HEK293 (cell line): Measurements from ENCODE around the gene TEX50.

Source experiments
- CTCF ChIA-PET: fragments of 350-600 bp; formaldehyde crosslinking; extraction: SDS; loops from one replicate; lab custom pipeline; 2021; ENCODE audit warnings: antibody characterized with exemption; lab: Yijun Ruan, JAX
- POLR2A ChIA-PET: fragments of 300-600 bp; formaldehyde crosslinking; extraction: SDS; loops from one replicate; lab custom pipeline; 2020; ENCODE audit warnings: antibody characterized with exemption, inconsistent platforms; lab: Yijun Ruan, JAX
- H3K27ac ChIP-seq: fragments of 200-500 bp; sonication (Bioruptor generic); 2 replicates; pipeline ENCODE4 v1.5.1; 2014; ENCODE audit warnings: low read depth, low read length, control low read depth, inconsistent platforms; ENCODE audit errors: extremely low read depth
- H3K36me3 ChIP-seq, 2 experiments: fragments of 200-500 bp in 1 of 2; sonication (Bioruptor generic) in 1 of 2; 1 replicate in 1 of 2; 2 replicates in 1 of 2; pipeline ENCODE4 v1.5.1; 2014 to 2017; ENCODE audit warnings: inconsistent platforms in 2 of 2, low read length in 2 of 2; ENCODE audit not compliant: control insufficient read depth in 2 of 2, insufficient read depth in 1 of 2
- H3K4me1 ChIP-seq: fragments of 200-500 bp; sonication (Bioruptor generic); 2 replicates; pipeline ENCODE4 v1.5.1; 2014; ENCODE audit warnings: mild to moderate bottlenecking, low read length, inconsistent platforms; ENCODE audit not compliant: control insufficient read depth, insufficient read depth
- H3K4me3 ChIP-seq: 2 replicates; pipeline ENCODE4 v1.5.1; 2011; ENCODE audit warnings: low read depth, mild to moderate bottlenecking, control low read depth, low read length, moderate library complexity
- H3K9me3 ChIP-seq: fragments of 200-500 bp; sonication (Bioruptor generic); 2 replicates; pipeline ENCODE4 v1.5.1; 2014; ENCODE audit warnings: low read depth, low read length, inconsistent platforms; ENCODE audit not compliant: control insufficient read depth, insufficient read depth
- ELK4 ChIP-seq: IDR thresholded peaks from 2 replicates; pipeline ENCODE4 v1.6.1; 2011; ENCODE audit warnings: mild to moderate bottlenecking, low read depth, low read length, borderline replicate concordance
- GLIS1 ChIP-seq: fragments of 450-650 bp; formaldehyde crosslinking; IDR thresholded peaks from 2 replicates; pipeline ENCODE4 v1.5.1; 2016; ENCODE audit warnings: missing biosample characterization, missing genetic modification characterization
- GLIS2 ChIP-seq: fragments of 450-650 bp; formaldehyde crosslinking; IDR thresholded peaks from 2 replicates; pipeline ENCODE4 v1.5.1; 2016; ENCODE audit warnings: missing biosample characterization, missing genetic modification characterization
- HOXA7 ChIP-seq: sonication (generic); formaldehyde crosslinking; IDR thresholded peaks from 2 replicates; pipeline ENCODE4 v1.8.1; 2022; ENCODE audit warnings: missing genetic modification reagents, borderline replicate concordance
- MEIS1 ChIP-seq: sonication (generic); formaldehyde crosslinking; IDR thresholded peaks from 2 replicates; pipeline ENCODE4 v1.8.1; 2022; ENCODE audit warnings: missing genetic modification reagents, mild to moderate bottlenecking, borderline replicate concordance
- SETDB1 ChIP-seq: IDR thresholded peaks from one replicate; pipeline ENCODE4 v1.6.1; 2017; ENCODE audit warnings: mild to moderate bottlenecking, low read length, moderate library complexity, mixed read lengths; ENCODE audit not compliant: insufficient read length
- ZBTB21 ChIP-seq: fragments of 450-650 bp; formaldehyde crosslinking; IDR thresholded peaks from 2 replicates; pipeline ENCODE4 v1.5.1; 2017; ENCODE audit warnings: missing biosample characterization, missing genetic modification characterization
- ZFP41 ChIP-seq: fragments of 450-650 bp; formaldehyde crosslinking; IDR thresholded peaks from 2 replicates; pipeline ENCODE4 v1.5.1; 2016; ENCODE audit warnings: missing biosample characterization, missing genetic modification characterization, borderline replicate concordance
- ZNF114 ChIP-seq: fragments of 450-650 bp; formaldehyde crosslinking; IDR thresholded peaks from 2 replicates; pipeline ENCODE4 v1.5.0; 2017; ENCODE audit warnings: missing biosample characterization, missing genetic modification characterization
- ZNF146 ChIP-seq: fragments of 450-650 bp; formaldehyde crosslinking; IDR thresholded peaks from 2 replicates; pipeline ENCODE4 v1.5.1; 2016; ENCODE audit warnings: missing biosample characterization, missing genetic modification characterization
- ZNF157 ChIP-seq: fragments of 450-650 bp; formaldehyde crosslinking; IDR thresholded peaks from 2 replicates; pipeline ENCODE4 v1.5.1; 2016; ENCODE audit warnings: missing biosample characterization, missing genetic modification characterization
- ZNF19 ChIP-seq: fragments of 450-650 bp; formaldehyde crosslinking; IDR thresholded peaks from 2 replicates; pipeline ENCODE4; 2016; ENCODE audit warnings: missing biosample characterization, missing genetic modification characterization, low read depth
- ZNF221 ChIP-seq: fragments of 450-650 bp; formaldehyde crosslinking; IDR thresholded peaks from 2 replicates; pipeline ENCODE4 v1.5.1; 2017; ENCODE audit warnings: missing biosample characterization, missing genetic modification characterization, borderline replicate concordance
- ZNF311 ChIP-seq: fragments of 450-650 bp; formaldehyde crosslinking; IDR thresholded peaks from 2 replicates; pipeline ENCODE4 v1.5.1; 2017; ENCODE audit warnings: missing biosample characterization, missing genetic modification characterization, borderline replicate concordance
- ZNF433 ChIP-seq: fragments of 450-650 bp; formaldehyde crosslinking; IDR thresholded peaks from 2 replicates; pipeline ENCODE4 v1.5.1; 2016; ENCODE audit warnings: missing biosample characterization, missing genetic modification characterization, low read depth
- ZNF501 ChIP-seq: fragments of 450-650 bp; formaldehyde crosslinking; IDR thresholded peaks from 2 replicates; pipeline ENCODE4 v1.5.1; 2016; ENCODE audit warnings: missing biosample characterization, missing genetic modification characterization
- ZNF580 ChIP-seq: fragments of 450-650 bp; formaldehyde crosslinking; IDR thresholded peaks from 2 replicates; pipeline ENCODE4 v1.5.1; 2016; ENCODE audit warnings: missing biosample characterization, missing genetic modification characterization
- ZNF677 ChIP-seq: fragments of 450-650 bp; IDR thresholded peaks from 2 replicates; pipeline ENCODE4 v1.5.0; 2018; ENCODE audit warnings: missing biosample characterization, mild to moderate bottlenecking, missing genetic modification characterization, moderate library complexity
- ZNF707 ChIP-seq: fragments of 450-650 bp; formaldehyde crosslinking; IDR thresholded peaks from 2 replicates; pipeline ENCODE4 v1.5.1; 2016; ENCODE audit warnings: missing biosample characterization, missing genetic modification characterization
- ZNF768 ChIP-seq: fragments of 450-650 bp; formaldehyde crosslinking; IDR thresholded peaks from 2 replicates; pipeline ENCODE4 v1.5.1; 2018; ENCODE audit warnings: missing biosample characterization, mild to moderate bottlenecking, missing genetic modification characterization
- ZNF777 ChIP-seq: fragments of 450-650 bp; formaldehyde crosslinking; IDR thresholded peaks from 2 replicates; pipeline ENCODE4 v1.5.1; 2017; ENCODE audit warnings: missing biosample characterization, missing genetic modification characterization, borderline replicate concordance
- ZNF843 ChIP-seq: fragments of 450-650 bp; formaldehyde crosslinking; IDR thresholded peaks from 2 replicates; pipeline ENCODE4 v1.5.1; 2016; ENCODE audit warnings: missing biosample characterization, missing genetic modification characterization
- TF ChIP-seq, protein P1 (sequence below): fragments of 450-650 bp; formaldehyde crosslinking; IDR thresholded peaks from 2 replicates; pipeline ENCODE4 v1.5.1; 2016; ENCODE audit warnings: missing biosample characterization, missing genetic modification characterization
- TF ChIP-seq, protein P2 (sequence below): fragments of 450-650 bp; formaldehyde crosslinking; IDR thresholded peaks from 2 replicates; pipeline ENCODE4 v1.5.1; 2016; ENCODE audit warnings: missing biosample characterization, missing genetic modification characterization
- TF ChIP-seq, protein P3 (sequence below): fragments of 450-650 bp; formaldehyde crosslinking; IDR thresholded peaks from 2 replicates; pipeline ENCODE4 v1.5.1; 2016; ENCODE audit warnings: missing biosample characterization, missing genetic modification characterization, borderline replicate concordance

The TEX50 gene

GRCh38 chr1:173661271-173661670, 26.1 kb downstream of the TEX50 start:
- no peak for TF ChIP-seq ZNF843 (tag by site-specific recombination)
- no peak for TF ChIP-seq GLIS2 (tag by site-specific recombination)
- TF ChIP-seq, protein P1, sequence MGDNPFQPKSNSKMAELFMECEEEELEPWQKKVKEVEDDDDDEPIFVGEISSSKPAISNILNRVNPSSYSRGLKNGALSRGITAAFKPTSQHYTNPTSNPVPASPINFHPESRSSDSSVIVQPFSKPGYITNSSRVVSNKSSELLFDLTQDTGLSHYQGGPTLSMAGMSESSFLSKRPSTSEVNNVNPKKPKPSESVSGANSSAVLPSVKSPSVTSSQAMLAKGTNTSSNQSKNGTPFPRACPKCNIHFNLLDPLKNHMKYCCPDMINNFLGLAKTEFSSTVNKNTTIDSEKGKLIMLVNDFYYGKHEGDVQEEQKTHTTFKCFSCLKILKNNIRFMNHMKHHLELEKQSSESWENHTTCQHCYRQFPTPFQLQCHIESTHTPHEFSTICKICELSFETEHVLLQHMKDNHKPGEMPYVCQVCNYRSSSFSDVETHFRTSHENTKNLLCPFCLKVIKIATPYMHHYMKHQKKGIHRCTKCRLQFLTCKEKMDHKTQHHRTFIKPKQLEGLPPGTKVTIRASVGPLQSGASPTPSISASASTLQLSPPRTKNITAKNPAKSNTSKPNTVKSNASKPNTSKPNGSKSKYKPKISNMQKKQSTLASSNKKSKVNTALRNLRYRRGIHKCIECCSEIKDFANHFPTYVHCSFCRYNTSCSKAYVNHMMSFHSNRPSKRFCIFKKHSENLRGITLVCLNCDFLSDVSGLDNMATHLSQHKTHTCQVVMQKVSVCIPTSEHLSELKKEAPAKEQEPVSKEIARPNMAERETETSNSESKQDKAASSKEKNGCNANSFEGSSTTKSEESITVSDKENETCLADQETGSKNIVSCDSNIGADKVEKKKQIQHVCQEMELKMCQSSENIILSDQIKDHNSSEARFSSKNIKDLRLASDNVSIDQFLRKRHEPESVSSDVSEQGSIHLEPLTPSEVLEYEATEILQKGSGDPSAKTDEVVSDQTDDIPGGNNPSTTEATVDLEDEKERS: no peak
- no peak for TF ChIP-seq ZNF677 (tag by site-specific recombination)
- no peak for TF ChIP-seq ZNF114 (tag by site-specific recombination)
- TF ChIP-seq MEIS1 (CRISPR knock-in tag): no peak

DNA sequence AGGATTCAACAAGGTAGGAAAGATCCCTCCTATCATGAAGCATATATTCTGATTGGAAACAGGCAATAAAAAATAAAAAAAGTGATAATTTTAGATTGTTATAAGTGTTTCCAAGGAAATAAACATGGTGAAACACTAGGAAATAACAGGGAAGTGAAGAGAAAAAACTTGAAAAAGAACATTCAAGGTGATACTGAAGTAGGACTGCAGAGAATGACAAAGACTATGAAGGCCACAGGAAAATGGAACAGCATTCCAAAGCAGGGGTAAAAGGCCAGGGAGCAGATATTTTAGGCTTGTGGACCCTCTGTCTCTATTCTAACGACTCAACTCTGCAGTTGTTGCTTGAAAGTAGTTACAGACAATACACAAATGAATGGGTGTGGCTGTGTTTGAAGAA, 26.6 kb downstream of the TEX50 start:
- H3K4me3 ChIP-seq: no peak overlapping the region
- POLR2A ChIA-PET: no interaction called here
- H3K36me3 ChIP-seq: no peaks in the 10 kb centered on the region
- H3K4me1 ChIP-seq: no peaks in the 10 kb centered on the region
- CTCF ChIA-PET: no interaction called here
- no peaks in the 10 kb centered on the region for H3K9me3 ChIP-seq
- no peak overlapping the region for H3K27ac ChIP-seq
- TF ChIP-seq GLIS1 (tag by site-specific recombination) (no peak), ZFP41 (no peak), ZNF707 (tag by site-specific recombination) (no peak), ZNF580 (tag by site-specific recombination) (no peak), HOXA7 (no peak), ZNF311 (tag by site-specific recombination) (no peak), ZNF433 (tag by site-specific recombination) (no peak), ZNF501 (no peak), ZNF221 (tag by site-specific recombination) (no peak), ZNF19 (tag by site-specific recombination) (no peak), ELK4 (no peak), ZNF146 (no peak), ZNF157 (no peak), SETDB1 (no peak), ZNF768 (tag by site-specific recombination) (no peak), ZBTB21 (tag by site-specific recombination) (no peak), ZNF777 (no peak)
- TF ChIP-seq, protein P2, sequence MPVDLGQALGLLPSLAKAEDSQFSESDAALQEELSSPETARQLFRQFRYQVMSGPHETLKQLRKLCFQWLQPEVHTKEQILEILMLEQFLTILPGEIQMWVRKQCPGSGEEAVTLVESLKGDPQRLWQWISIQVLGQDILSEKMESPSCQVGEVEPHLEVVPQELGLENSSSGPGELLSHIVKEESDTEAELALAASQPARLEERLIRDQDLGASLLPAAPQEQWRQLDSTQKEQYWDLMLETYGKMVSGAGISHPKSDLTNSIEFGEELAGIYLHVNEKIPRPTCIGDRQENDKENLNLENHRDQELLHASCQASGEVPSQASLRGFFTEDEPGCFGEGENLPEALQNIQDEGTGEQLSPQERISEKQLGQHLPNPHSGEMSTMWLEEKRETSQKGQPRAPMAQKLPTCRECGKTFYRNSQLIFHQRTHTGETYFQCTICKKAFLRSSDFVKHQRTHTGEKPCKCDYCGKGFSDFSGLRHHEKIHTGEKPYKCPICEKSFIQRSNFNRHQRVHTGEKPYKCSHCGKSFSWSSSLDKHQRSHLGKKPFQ (tag by site-specific recombination): no peak
- TF ChIP-seq, protein P3, sequence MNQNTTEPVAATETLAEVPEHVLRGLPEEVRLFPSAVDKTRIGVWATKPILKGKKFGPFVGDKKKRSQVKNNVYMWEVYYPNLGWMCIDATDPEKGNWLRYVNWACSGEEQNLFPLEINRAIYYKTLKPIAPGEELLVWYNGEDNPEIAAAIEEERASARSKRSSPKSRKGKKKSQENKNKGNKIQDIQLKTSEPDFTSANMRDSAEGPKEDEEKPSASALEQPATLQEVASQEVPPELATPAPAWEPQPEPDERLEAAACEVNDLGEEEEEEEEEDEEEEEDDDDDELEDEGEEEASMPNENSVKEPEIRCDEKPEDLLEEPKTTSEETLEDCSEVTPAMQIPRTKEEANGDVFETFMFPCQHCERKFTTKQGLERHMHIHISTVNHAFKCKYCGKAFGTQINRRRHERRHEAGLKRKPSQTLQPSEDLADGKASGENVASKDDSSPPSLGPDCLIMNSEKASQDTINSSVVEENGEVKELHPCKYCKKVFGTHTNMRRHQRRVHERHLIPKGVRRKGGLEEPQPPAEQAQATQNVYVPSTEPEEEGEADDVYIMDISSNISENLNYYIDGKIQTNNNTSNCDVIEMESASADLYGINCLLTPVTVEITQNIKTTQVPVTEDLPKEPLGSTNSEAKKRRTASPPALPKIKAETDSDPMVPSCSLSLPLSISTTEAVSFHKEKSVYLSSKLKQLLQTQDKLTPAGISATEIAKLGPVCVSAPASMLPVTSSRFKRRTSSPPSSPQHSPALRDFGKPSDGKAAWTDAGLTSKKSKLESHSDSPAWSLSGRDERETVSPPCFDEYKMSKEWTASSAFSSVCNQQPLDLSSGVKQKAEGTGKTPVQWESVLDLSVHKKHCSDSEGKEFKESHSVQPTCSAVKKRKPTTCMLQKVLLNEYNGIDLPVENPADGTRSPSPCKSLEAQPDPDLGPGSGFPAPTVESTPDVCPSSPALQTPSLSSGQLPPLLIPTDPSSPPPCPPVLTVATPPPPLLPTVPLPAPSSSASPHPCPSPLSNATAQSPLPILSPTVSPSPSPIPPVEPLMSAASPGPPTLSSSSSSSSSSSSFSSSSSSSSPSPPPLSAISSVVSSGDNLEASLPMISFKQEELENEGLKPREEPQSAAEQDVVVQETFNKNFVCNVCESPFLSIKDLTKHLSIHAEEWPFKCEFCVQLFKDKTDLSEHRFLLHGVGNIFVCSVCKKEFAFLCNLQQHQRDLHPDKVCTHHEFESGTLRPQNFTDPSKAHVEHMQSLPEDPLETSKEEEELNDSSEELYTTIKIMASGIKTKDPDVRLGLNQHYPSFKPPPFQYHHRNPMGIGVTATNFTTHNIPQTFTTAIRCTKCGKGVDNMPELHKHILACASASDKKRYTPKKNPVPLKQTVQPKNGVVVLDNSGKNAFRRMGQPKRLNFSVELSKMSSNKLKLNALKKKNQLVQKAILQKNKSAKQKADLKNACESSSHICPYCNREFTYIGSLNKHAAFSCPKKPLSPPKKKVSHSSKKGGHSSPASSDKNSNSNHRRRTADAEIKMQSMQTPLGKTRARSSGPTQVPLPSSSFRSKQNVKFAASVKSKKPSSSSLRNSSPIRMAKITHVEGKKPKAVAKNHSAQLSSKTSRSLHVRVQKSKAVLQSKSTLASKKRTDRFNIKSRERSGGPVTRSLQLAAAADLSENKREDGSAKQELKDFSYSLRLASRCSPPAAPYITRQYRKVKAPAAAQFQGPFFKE (tag by site-specific recombination): no peak

More at GRCh38 chr1:173661271-173661670, 26.1 kb downstream of the TEX50 start:
- Histone ChIP-seq H3K27ac (no peak overlapping the region), H3K36me3 (no peaks in the 10 kb centered on the region), H3K4me3 (no peak overlapping the region), H3K9me3 (no peaks in the 10 kb centered on the region), H3K4me1 (no peaks in the 10 kb centered on the region)
- ChIA-PET CTCF (interaction anchor here (0.6 kb wide), 1 partner anchor 28 kb away, joined by 4 read pairs; no protein-coding TSS in a partner anchor), POLR2A (no interaction called here)
